ENCODE data around the gene CDRT15L2.

DNA sequence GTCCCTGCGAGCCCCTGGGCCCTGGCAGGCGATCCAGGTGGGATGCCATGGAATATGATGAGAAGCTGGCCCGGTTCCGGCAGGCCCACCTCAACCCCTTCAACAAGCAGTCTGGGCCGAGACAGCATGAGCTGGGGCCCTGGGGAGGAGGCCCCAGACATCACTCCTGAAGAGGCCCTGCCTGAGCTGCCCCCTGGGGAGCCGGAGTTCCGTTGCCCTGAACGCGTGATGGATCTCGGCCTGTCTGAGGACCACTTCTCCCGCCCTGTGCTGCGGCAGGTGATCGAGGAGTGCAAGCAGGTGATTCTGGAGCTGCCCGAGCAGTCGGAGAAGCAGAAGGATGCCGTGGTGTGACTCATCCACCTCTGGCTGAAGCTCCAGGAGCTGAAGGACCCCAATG lies 33.1 kb downstream of the CDRT15L2 start:
- TF ChIP-seq CTCF (IDR thresholded peaks at IDR 0.05; ENCODE audit: extremely low read depth in 1 of 2, insufficient read depth in 1 of 2, low read depth in 1 of 2, low read length in 2 of 2) = no peak
- no peak for TF ChIP-seq MAX (IDR thresholded peaks at IDR 0.05; ENCODE audit: insufficient read depth, insufficient read length)
- no peak for TF ChIP-seq EZH2 (IDR thresholded peaks at IDR 0.05; ENCODE audit: borderline replicate concordance, low read depth, low read length, severe bottlenecking)
- no peak for TF ChIP-seq POLR2A (IDR thresholded peaks at IDR 0.05; ENCODE audit: low read depth, low read length)
- TF ChIP-seq FOS (IDR thresholded peaks at IDR 0.05; ENCODE audit: borderline replicate concordance, insufficient read depth, low read length) = no peak
